ENCODE results near the gene FCGR2B.
A peak's percentile ranks its signal among the peaks of the same experiment; 100 is the strongest.

- TF ChIP-seq CTCF (IDR thresholded peaks at IDR 0.05 in 4 of 5, conservative IDR thresholded peaks at IDR 0.05 in 1 of 5), result no peak
- peak in 1 of 2 donors; percentile 13 for TF ChIP-seq POLR2A (IDR thresholded peaks at IDR 0.05)
Observed at GRCh38 chr1:161727256-161727924, 64.4 kb downstream of the FCGR2B start.
